Measurements from ENCODE around the gene CD7.

- no peak for TF ChIP-seq POLR2AphosphoS5 (IDR thresholded peaks at IDR 0.05; ENCODE audit: low read depth, low read length)
- no peak for TF ChIP-seq POLR2A (IDR thresholded peaks at IDR 0.05; ENCODE audit: low read depth, low read length)
- no peak for TF ChIP-seq TAF1 (IDR thresholded peaks at IDR 0.05; ENCODE audit: borderline replicate concordance, low read depth, low read length)
These were observed 36.1 kb upstream of the CD7 start for GRCh38 chr17:82353484-82353883.

All from GM12892 (cell line).